GM23338 (cell line): ENCODE data around the gene BCL2. TPM values are rescaled to one million over a fixed set of nuclear protein-coding genes. Genes with fewer than 3 reads are reported as not detected.

Experiments
- ATAC-seq: fragments of 200-7000 bp; cut with Tn5 transposase; 3 replicates; pipeline ENCODE4 v1.9.1; 2020
- DNase-seq: peaks from one replicate; pipeline ENCODE4 v3.0.0-alpha.2; 2015; ENCODE audit warnings: low spot score
- H2AFZ ChIP-seq: fragments of 200-600 bp; sonication (generic); 2 replicates; pipeline ENCODE4 v1.8.0; 2016; ENCODE audit warnings: antibody characterized with exemption, mild to moderate bottlenecking, moderate library complexity
- H3F3A ChIP-seq: fragments of 200-600 bp; sonication (generic); replicated peaks from 2 replicates; pipeline ENCODE4 v1.8.0; 2017; ENCODE audit warnings: antibody characterized with exemption, mixed run types, low read depth
- H3K27ac ChIP-seq: fragments of 200-600 bp; sonication (generic); 2 replicates; pipeline ENCODE4 v1.6.1; 2016; ENCODE audit warnings: low read depth
- H3K27me3 ChIP-seq: fragments of 200-600 bp; sonication (generic); 2 replicates; pipeline ENCODE4 v1.8.0; 2016; ENCODE audit warnings: mild to moderate bottlenecking, mixed run types, moderate library complexity; ENCODE audit not compliant: insufficient read depth
- H3K36me3 ChIP-seq: fragments of 200-600 bp; sonication (generic); 2 replicates; pipeline ENCODE4 v1.8.0; 2016; ENCODE audit warnings: mild to moderate bottlenecking; ENCODE audit not compliant: insufficient read depth
- H3K4me1 ChIP-seq: fragments of 200-600 bp; sonication (generic); 2 replicates; pipeline ENCODE4 v1.8.0; 2016; ENCODE audit warnings: mild to moderate bottlenecking, moderate library complexity; ENCODE audit not compliant: insufficient read depth
- H3K4me2 ChIP-seq: fragments of 200-600 bp; sonication (generic); 2 replicates; pipeline ENCODE4 v1.7.1; 2017; ENCODE audit warnings: mixed run types
- H3K4me3 ChIP-seq: fragments of 200-600 bp; sonication (generic); 2 replicates; pipeline ENCODE4 v1.6.1; 2016; ENCODE audit warnings: mixed run types
- H3K79me2 ChIP-seq: fragments of 200-600 bp; sonication (generic); replicated peaks from 2 replicates; pipeline ENCODE4 v1.8.0; 2017; ENCODE audit warnings: mild to moderate bottlenecking; ENCODE audit not compliant: insufficient read depth
- H3K9me2 ChIP-seq: fragments of 200-600 bp; sonication (generic); 2 replicates; pipeline ENCODE4 v1.8.0; 2017; ENCODE audit not compliant: insufficient read depth
- H4K20me1 ChIP-seq: fragments of 200-600 bp; sonication (generic); replicated peaks from 2 replicates; pipeline ENCODE4 v1.8.0; 2017; ENCODE audit warnings: mild to moderate bottlenecking; ENCODE audit not compliant: insufficient read depth
- H3K27ac Mint-ChIP-seq: 2 replicates; pipeline ENCODE4 v1.8.0; 2020; ENCODE audit warnings: inconsistent platforms, mild to moderate bottlenecking, moderate library complexity, mixed read lengths
- H3K27me3 Mint-ChIP-seq: 3 replicates; pipeline ENCODE4 v1.8.0; 2022; ENCODE audit warnings: low read depth, mild to moderate bottlenecking, moderate library complexity, mixed read lengths, inconsistent platforms; ENCODE audit not compliant: insufficient read depth, poor library complexity
- H3K36me3 Mint-ChIP-seq: 3 replicates; pipeline ENCODE4 v1.8.0; 2021; ENCODE audit warnings: low read depth, mild to moderate bottlenecking, inconsistent platforms, moderate library complexity, mixed read lengths
- H3K4me1 Mint-ChIP-seq: 3 replicates; pipeline ENCODE4 v1.8.0; 2020; ENCODE audit warnings: mild to moderate bottlenecking, inconsistent platforms, mixed read lengths
- H3K4me3 Mint-ChIP-seq: 3 replicates; pipeline ENCODE4 v1.8.0; 2021; ENCODE audit warnings: moderate library complexity, mild to moderate bottlenecking, inconsistent platforms, mixed read lengths
- H3K9me3 Mint-ChIP-seq: 3 replicates; pipeline ENCODE4 v1.8.0; 2020; ENCODE audit warnings: moderate library complexity, mild to moderate bottlenecking, inconsistent platforms, mixed read lengths
- CREB1 ChIP-seq: fragments of 250-450 bp; sonication (Bioruptor Pico); IDR thresholded peaks from 2 replicates; pipeline ENCODE4 v1.5.0; 2020; ENCODE audit warnings: low read depth, mild to moderate bottlenecking, moderate library complexity
- CTCF ChIP-seq, 2 experiments: fragments of 200-600 bp in 1 of 2; sonication (generic) in 1 of 2; conservative IDR thresholded peaks; 2 replicates each; pipeline versions ENCODE4 v1.5.1 to v1.6.1; 2016 to 2017; ENCODE audit warnings: antibody characterized with exemption in 2 of 2, low read depth in 2 of 2, mild to moderate bottlenecking in 2 of 2, moderate library complexity in 1 of 2
- ETS1 ChIP-seq: IDR thresholded peaks from 2 replicates; pipeline ENCODE4 v1.6.1; 2016; ENCODE audit warnings: antibody characterized with exemption
- EZH2 ChIP-seq: fragments of 200-600 bp; sonication (generic); IDR thresholded peaks from one replicate; pipeline ENCODE4 v1.8.0; 2017; ENCODE audit warnings: antibody characterized with exemption, mild to moderate bottlenecking, low read depth; ENCODE audit not compliant: unreplicated experiment
- EZH2phosphoT487 ChIP-seq: fragments of 200-600 bp; sonication (generic); IDR thresholded peaks from one replicate; pipeline ENCODE4 v1.8.1; 2018; ENCODE audit warnings: antibody characterized with exemption; ENCODE audit not compliant: unreplicated experiment
- JUNB ChIP-seq: IDR thresholded peaks from one replicate; pipeline ENCODE4 v1.6.1; 2016; ENCODE audit warnings: antibody characterized with exemption; ENCODE audit not compliant: unreplicated experiment
- NANOG ChIP-seq: IDR thresholded peaks from 2 replicates; pipeline ENCODE4 v1.6.1; 2016; ENCODE audit warnings: antibody characterized with exemption, borderline replicate concordance
- POLR2AphosphoS5 ChIP-seq: IDR thresholded peaks from 2 replicates; pipeline ENCODE4 v1.6.1; 2016; ENCODE audit warnings: antibody characterized with exemption, low read depth
- REST ChIP-seq: IDR thresholded peaks from one replicate; pipeline ENCODE4 v1.6.1; 2018; ENCODE audit warnings: antibody characterized with exemption; ENCODE audit not compliant: unreplicated experiment
- STAT1 ChIP-seq: IDR thresholded peaks from one replicate; pipeline ENCODE4 v1.6.1; 2016; ENCODE audit warnings: antibody characterized with exemption; ENCODE audit not compliant: unreplicated experiment
- ZNF114 ChIP-seq: fragments of 250-450 bp; sonication (Bioruptor Pico); IDR thresholded peaks from 2 replicates; pipeline ENCODE4 v1.5.0; 2020; ENCODE audit warnings: mild to moderate bottlenecking, moderate library complexity
- ZNF331 ChIP-seq: fragments of 250-450 bp; sonication (Bioruptor Pico); IDR thresholded peaks from 2 replicates; pipeline ENCODE4 v1.5.0; 2020; ENCODE audit warnings: low read depth, mild to moderate bottlenecking, moderate library complexity
- ZNF462 ChIP-seq: fragments of 250-450 bp; sonication (Bioruptor Pico); IDR thresholded peaks from 2 replicates; pipeline ENCODE4 v1.5.0; 2020; ENCODE audit warnings: mild to moderate bottlenecking, moderate library complexity
- polyA plus RNA-seq: library from polyadenylated mRNA; unstranded; fragments of >200 nt; fragmentation: Nextera tagmentation; extraction: Ambion mirVana; gene quantifications from 2 replicates; pipeline ENCODE4 v1.2.1, GENCODE V29; 2016
- total RNA-seq: library from RNA; depleted of rRNA; stranded (reverse); fragments of >200 nt; shearing (Covaris generic); gene quantifications from 2 replicates; pipeline ENCODE4 v1.2.3, GENCODE V29; 2014

The BCL2 gene
- total and polyA plus RNA-seq, 2 experiments from 2014 or later, result 1.2 to 4.0 TPM

- Mint-ChIP-seq H3K36me3 (no peaks in the 10 kb centered on the region), H3K27ac (no peak overlapping the region), H3K4me3 (no peak overlapping the region), H3K9me3 (no peaks in the 10 kb centered on the region), H3K27me3 (peaks cover 1% of the 10 kb centered on the region), H3K4me1 (no peaks in the 10 kb centered on the region)
- no peaks in the 10 kb centered on the region for H3K36me3 ChIP-seq
- H4K20me1 ChIP-seq, result no peaks in the 10 kb centered on the region
- peak overlapping the region; percentile 38; the same call in 1 of the 2 replicates for H2AFZ ChIP-seq
- no peaks in the 10 kb centered on the region for H3K4me1 ChIP-seq
- ATAC-seq (no peak), DNase-seq (no peak)
- no peaks in the 10 kb centered on the region for H3K79me2 ChIP-seq
- H3K27ac ChIP-seq, result peak overlapping the region; percentile 79; the same call in 1 of the 2 replicates
- H3F3A ChIP-seq, result no peaks in the 10 kb centered on the region
- no peaks in the 10 kb centered on the region for H3K9me2 ChIP-seq
- no peak for TF ChIP-seq JUNB
- TF ChIP-seq REST, result no peak
- TF ChIP-seq STAT1, result no peak
- TF ChIP-seq EZH2, result no peak
- TF ChIP-seq EZH2phosphoT487, result no peak
- no peak for TF ChIP-seq ETS1
- no peak for TF ChIP-seq ZNF462 (CRISPR knock-in tag)
- TF ChIP-seq ZNF331 (CRISPR knock-in tag), result no peak
- TF ChIP-seq ZNF114 (CRISPR knock-in tag), result no peak
- no peak for TF ChIP-seq POLR2AphosphoS5
- TF ChIP-seq CREB1, result no peak
- TF ChIP-seq NANOG, result no peak
- no peak for TF ChIP-seq CTCF (conservative IDR thresholded peaks at IDR 0.05; ENCODE audit: low read depth in 2 of 2)
- no peak overlapping the region for H3K4me3 ChIP-seq
- no peak overlapping the region for H3K4me2 ChIP-seq
- no peaks in the 10 kb centered on the region for H3K27me3 ChIP-seq
These were observed 122.2 kb downstream of the BCL2 start for GRCh38 chr18:63197246-63197869.
